ES-I3 (cell line): ENCODE data around the gene HHAT.

Experiments
- H3K36me3 ChIP-seq: 2 replicates; pipeline ENCODE4 v1.6.1; 2013; ENCODE audit warnings: mild to moderate bottlenecking, low read length, control low read depth, moderate library complexity; ENCODE audit not compliant: insufficient read depth
- H3K4me1 ChIP-seq: 2 replicates; pipeline ENCODE4 v1.6.1; 2013; ENCODE audit warnings: mild to moderate bottlenecking, control low read depth, low read length; ENCODE audit not compliant: insufficient read depth
- H3K9ac ChIP-seq: 2 replicates; pipeline ENCODE4 v1.6.1; 2013; ENCODE audit warnings: low read depth, mild to moderate bottlenecking, low read length, moderate library complexity
- H3K9me3 ChIP-seq: 2 replicates; pipeline ENCODE4 v1.6.1; 2013; ENCODE audit warnings: mild to moderate bottlenecking, low read length, moderate library complexity; ENCODE audit not compliant: control insufficient read depth, insufficient read depth

Gene HHAT

GRCh38 chr1:210505601-210506496 is 177.1 kb downstream of the HHAT start:
- peaks cover 7% of the 10 kb centered on the region; the same call in 1 of the 2 replicates for H3K4me1 ChIP-seq
- no peaks in the 10 kb centered on the region for H3K9me3 ChIP-seq
- no peak overlapping the region for H3K9ac ChIP-seq
- no peaks in the 10 kb centered on the region for H3K36me3 ChIP-seq

- peaks cover 7% of the 10 kb centered on the region; the same call in 1 of the 2 replicates for H3K4me1 ChIP-seq
- H3K36me3 ChIP-seq, result no peaks in the 10 kb centered on the region
- no peak overlapping the region for H3K9ac ChIP-seq
- no peaks in the 10 kb centered on the region for H3K9me3 ChIP-seq
These were observed 178.0 kb downstream of the HHAT start for GRCh38 chr1:210506689-210507088.

- H3K36me3 ChIP-seq, result no peaks in the 10 kb centered on the region
- no peak overlapping the region for H3K9ac ChIP-seq
- H3K4me1 ChIP-seq, result no peaks in the 10 kb centered on the region
- no peaks in the 10 kb centered on the region for H3K9me3 ChIP-seq
These were observed 187.5 kb downstream of the HHAT start for GRCh38 chr1:210516092-210516656.

GRCh38 chr1:210516697-210517459 is 188.2 kb downstream of the HHAT start:
- H3K9ac ChIP-seq, result no peak overlapping the region
- H3K36me3 ChIP-seq, result no peaks in the 10 kb centered on the region
- H3K9me3 ChIP-seq, result no peaks in the 10 kb centered on the region
- H3K4me1 ChIP-seq, result no peaks in the 10 kb centered on the region

GRCh38 chr1:210523830-210524229 is 195.1 kb downstream of the HHAT start:
- Histone ChIP-seq H3K9ac (no peak overlapping the region), H3K4me1 (peaks cover 18% of the 10 kb centered on the region), H3K9me3 (no peaks in the 10 kb centered on the region), H3K36me3 (no peaks in the 10 kb centered on the region)

GRCh38 chr1:210525716-210526454 is 197.2 kb downstream of the HHAT start:
- H3K4me1 ChIP-seq, result peaks cover 18% of the 10 kb centered on the region
- H3K9me3 ChIP-seq, result no peaks in the 10 kb centered on the region
- H3K36me3 ChIP-seq, result no peaks in the 10 kb centered on the region
- H3K9ac ChIP-seq, result no peak overlapping the region

GRCh38 chr1:210527091-210527490 is 198.4 kb downstream of the HHAT start:
- Histone ChIP-seq H3K4me1 (peaks cover 18% of the 10 kb centered on the region), H3K9ac (no peak overlapping the region), H3K9me3 (no peaks in the 10 kb centered on the region), H3K36me3 (no peaks in the 10 kb centered on the region)

- Histone ChIP-seq H3K9ac (no peak overlapping the region), H3K4me1 (peaks cover 20% of the 10 kb centered on the region), H3K9me3 (no peaks in the 10 kb centered on the region), H3K36me3 (no peaks in the 10 kb centered on the region)
These were observed 202.9 kb downstream of the HHAT start for GRCh38 chr1:210531475-210532222.

- no peaks in the 10 kb centered on the region for H3K9me3 ChIP-seq
- H3K9ac ChIP-seq, result no peak overlapping the region
- peaks cover 14% of the 10 kb centered on the region for H3K4me1 ChIP-seq
- H3K36me3 ChIP-seq, result no peaks in the 10 kb centered on the region
These were observed 203.5 kb downstream of the HHAT start for GRCh38 chr1:210532223-210532598.

- Histone ChIP-seq H3K4me1 (peaks cover 13% of the 10 kb centered on the region), H3K9me3 (no peaks in the 10 kb centered on the region), H3K36me3 (no peaks in the 10 kb centered on the region), H3K9ac (no peak overlapping the region)
These were observed 207.1 kb downstream of the HHAT start for GRCh38 chr1:210535761-210536160.

- peaks cover 13% of the 10 kb centered on the region for H3K4me1 ChIP-seq
- no peaks in the 10 kb centered on the region for H3K36me3 ChIP-seq
- H3K9me3 ChIP-seq, result no peaks in the 10 kb centered on the region
- H3K9ac ChIP-seq, result no peak overlapping the region
These were observed 207.7 kb downstream of the HHAT start for GRCh38 chr1:210536254-210536961.

- peaks cover 11% of the 10 kb centered on the region for H3K4me1 ChIP-seq
- no peaks in the 10 kb centered on the region for H3K9me3 ChIP-seq
- no peak overlapping the region for H3K9ac ChIP-seq
- H3K36me3 ChIP-seq, result no peaks in the 10 kb centered on the region
These were observed 211.6 kb downstream of the HHAT start for GRCh38 chr1:210540288-210540687.

GRCh38 chr1:210541680-210542358 is 213.1 kb downstream of the HHAT start:
- H3K9ac ChIP-seq, result no peak overlapping the region
- H3K36me3 ChIP-seq, result no peaks in the 10 kb centered on the region
- 0 out of 2 replicates have a peak, but pooled peaks cover 3% of the 10 kb centered on the region for H3K4me1 ChIP-seq
- no peaks in the 10 kb centered on the region for H3K9me3 ChIP-seq
